ENCODE data around the gene RUNX2. TPM values are rescaled to one million over a fixed set of nuclear protein-coding genes. Genes with fewer than 3 reads are reported as not detected.

The RUNX2 gene
- total and polyA plus RNA-seq, 4 donors: 0.09 to 1.5 (median 0.75) TPM

GRCh38 chr6:45514454-45515230 is 186.5 kb downstream of the RUNX2 start:
- 86% methylated on average over 5 of the region's 5 CpGs for WGBS
- Histone ChIP-seq H3K36me3 (ENCODE audit: control insufficient read depth in 4 of 4, insufficient read depth in 3 of 4, low read depth in 1 of 4, low read length in 3 of 4) (no peaks in the 10 kb centered on the region), H3K27ac (ENCODE audit: low read depth in 1 of 2, low read length in 2 of 2) (no peak overlapping the region), H3K27me3 (ENCODE audit: control insufficient read depth in 4 of 4, insufficient read depth in 4 of 4, low read length in 3 of 4) (no peaks in the 10 kb centered on the region), H3K4me3 (ENCODE audit: low read depth in 1 of 3, low read length in 3 of 3) (no peak overlapping the region), H3K9me3 (ENCODE audit: control insufficient read depth in 4 of 4, low read length in 3 of 4) (no peaks in the 10 kb centered on the region), H3K9ac (ENCODE audit: low read depth in 1 of 2, low read length in 2 of 2) (no peak overlapping the region), H3K4me1 (ENCODE audit: control insufficient read depth in 4 of 4, insufficient read depth in 4 of 4, low read length in 3 of 4) (no peaks in the 10 kb centered on the region)
- DNase-seq (ENCODE audit: low spot score): no peak
- TF ChIP-seq ATF3 (IDR thresholded peaks at IDR 0.05) (no peak), CTCF (IDR thresholded peaks at IDR 0.05; ENCODE audit: low read depth, low read length, missing input control) (no peak), HNF4G (IDR thresholded peaks at IDR 0.05) (no peak), FOXA2 (IDR thresholded peaks at IDR 0.05) (no peak), RAD21 (IDR thresholded peaks at IDR 0.05) (no peak), HNF4A (conservative IDR thresholded peaks at IDR 0.05) (no peak), MAX (IDR thresholded peaks at IDR 0.05) (no peak), TAF1 (conservative IDR thresholded peaks at IDR 0.05) (no peak), GABPA (IDR thresholded peaks at IDR 0.05 in 1 of 2, conservative IDR thresholded peaks at IDR 0.05 in 1 of 2) (no peak), FOXA1 (IDR thresholded peaks at IDR 0.05) (no peak), REST (IDR thresholded peaks at IDR 0.05) (no peak), NR2F2 (IDR thresholded peaks at IDR 0.05) (no peak), JUND (IDR thresholded peaks at IDR 0.05) (no peak)

- H3K9me3 ChIP-seq (ENCODE audit: control insufficient read depth in 4 of 4, low read length in 3 of 4): no peaks in the 10 kb centered on the region
- TF ChIP-seq HNF4A (conservative IDR thresholded peaks at IDR 0.05): no peak
- TF ChIP-seq FOXA2 (IDR thresholded peaks at IDR 0.05): no peak
- TF ChIP-seq FOXA1 (IDR thresholded peaks at IDR 0.05): no peak
- no peak for TF ChIP-seq ATF3 (IDR thresholded peaks at IDR 0.05)
- no peak overlapping the region for H3K27ac ChIP-seq (ENCODE audit: low read depth in 1 of 2, low read length in 2 of 2)
- H3K4me3 ChIP-seq (ENCODE audit: low read depth in 1 of 3, low read length in 3 of 3): no peak overlapping the region
- H3K9ac ChIP-seq (ENCODE audit: low read depth in 1 of 2, low read length in 2 of 2): no peak overlapping the region
- H3K36me3 ChIP-seq (ENCODE audit: control insufficient read depth in 4 of 4, insufficient read depth in 3 of 4, low read depth in 1 of 4, low read length in 3 of 4): no peaks in the 10 kb centered on the region
- DNase-seq (ENCODE audit: low spot score): no peak
- H3K27me3 ChIP-seq (ENCODE audit: control insufficient read depth in 4 of 4, insufficient read depth in 4 of 4, low read length in 3 of 4): no peaks in the 10 kb centered on the region
- H3K4me1 ChIP-seq (ENCODE audit: control insufficient read depth in 4 of 4, insufficient read depth in 4 of 4, low read length in 3 of 4): no peaks in the 10 kb centered on the region
- 85% methylated on average over 4 of the region's 4 CpGs for WGBS
Measured at GRCh38 chr6:45518013-45518720, 190.0 kb downstream of the RUNX2 start.

All from liver (tissue), 9 donors.